GM23338 (cell line): ENCODE measurements around the gene TNRC18.

ENCODE experiments used
- CTCF ChIP-seq, 2 experiments: fragments of 200-600 bp in 1 of 2; sonication (generic) in 1 of 2; conservative IDR thresholded peaks; 2 replicates each; pipeline versions ENCODE4 v1.5.1 to v1.6.1; 2016 to 2017; ENCODE audit warnings: antibody characterized with exemption in 2 of 2, low read depth in 2 of 2, mild to moderate bottlenecking in 2 of 2, moderate library complexity in 1 of 2
- EZH2 ChIP-seq: fragments of 200-600 bp; sonication (generic); IDR thresholded peaks from one replicate; pipeline ENCODE4 v1.8.0; 2017; ENCODE audit warnings: antibody characterized with exemption, mild to moderate bottlenecking, low read depth; ENCODE audit not compliant: unreplicated experiment
- JUNB ChIP-seq: IDR thresholded peaks from one replicate; pipeline ENCODE4 v1.6.1; 2016; ENCODE audit warnings: antibody characterized with exemption; ENCODE audit not compliant: unreplicated experiment
- POLR2AphosphoS5 ChIP-seq: IDR thresholded peaks from 2 replicates; pipeline ENCODE4 v1.6.1; 2016; ENCODE audit warnings: antibody characterized with exemption, low read depth
- TF ChIP-seq, protein P1 (sequence below): IDR thresholded peaks from one replicate; pipeline ENCODE4 v1.6.1; 2018; ENCODE audit warnings: antibody characterized with exemption; ENCODE audit not compliant: unreplicated experiment

DNA sequence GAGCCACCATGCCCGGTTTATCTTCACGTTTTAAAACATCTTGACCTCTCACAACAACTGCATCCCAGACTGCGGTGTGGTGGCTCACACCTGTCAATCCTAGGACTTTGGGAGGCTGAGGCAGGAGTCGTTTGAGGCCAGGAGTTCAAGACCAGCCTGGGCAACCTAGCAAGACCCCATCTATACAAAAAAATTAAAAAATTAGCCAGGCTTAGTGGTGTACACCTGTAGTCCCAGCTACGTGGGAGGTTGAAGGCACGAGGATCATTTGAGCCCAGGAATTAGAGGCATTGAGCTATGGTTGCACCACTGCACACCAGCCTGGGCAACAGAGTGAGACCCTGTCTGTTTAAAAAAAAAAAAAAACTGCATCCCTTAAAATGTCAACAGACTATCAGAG, 20.2 kb downstream of the TNRC18 start:
- no peak for TF ChIP-seq JUNB
- TF ChIP-seq CTCF (conservative IDR thresholded peaks at IDR 0.05; ENCODE audit: low read depth in 2 of 2) = no peak
- TF ChIP-seq POLR2AphosphoS5 = no peak
- TF ChIP-seq, protein P1, sequence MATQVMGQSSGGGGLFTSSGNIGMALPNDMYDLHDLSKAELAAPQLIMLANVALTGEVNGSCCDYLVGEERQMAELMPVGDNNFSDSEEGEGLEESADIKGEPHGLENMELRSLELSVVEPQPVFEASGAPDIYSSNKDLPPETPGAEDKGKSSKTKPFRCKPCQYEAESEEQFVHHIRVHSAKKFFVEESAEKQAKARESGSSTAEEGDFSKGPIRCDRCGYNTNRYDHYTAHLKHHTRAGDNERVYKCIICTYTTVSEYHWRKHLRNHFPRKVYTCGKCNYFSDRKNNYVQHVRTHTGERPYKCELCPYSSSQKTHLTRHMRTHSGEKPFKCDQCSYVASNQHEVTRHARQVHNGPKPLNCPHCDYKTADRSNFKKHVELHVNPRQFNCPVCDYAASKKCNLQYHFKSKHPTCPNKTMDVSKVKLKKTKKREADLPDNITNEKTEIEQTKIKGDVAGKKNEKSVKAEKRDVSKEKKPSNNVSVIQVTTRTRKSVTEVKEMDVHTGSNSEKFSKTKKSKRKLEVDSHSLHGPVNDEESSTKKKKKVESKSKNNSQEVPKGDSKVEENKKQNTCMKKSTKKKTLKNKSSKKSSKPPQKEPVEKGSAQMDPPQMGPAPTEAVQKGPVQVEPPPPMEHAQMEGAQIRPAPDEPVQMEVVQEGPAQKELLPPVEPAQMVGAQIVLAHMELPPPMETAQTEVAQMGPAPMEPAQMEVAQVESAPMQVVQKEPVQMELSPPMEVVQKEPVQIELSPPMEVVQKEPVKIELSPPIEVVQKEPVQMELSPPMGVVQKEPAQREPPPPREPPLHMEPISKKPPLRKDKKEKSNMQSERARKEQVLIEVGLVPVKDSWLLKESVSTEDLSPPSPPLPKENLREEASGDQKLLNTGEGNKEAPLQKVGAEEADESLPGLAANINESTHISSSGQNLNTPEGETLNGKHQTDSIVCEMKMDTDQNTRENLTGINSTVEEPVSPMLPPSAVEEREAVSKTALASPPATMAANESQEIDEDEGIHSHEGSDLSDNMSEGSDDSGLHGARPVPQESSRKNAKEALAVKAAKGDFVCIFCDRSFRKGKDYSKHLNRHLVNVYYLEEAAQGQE = no peak
- TF ChIP-seq EZH2 = no peak
